ENCODE data around the gene SFMBT1. TPM values are rescaled to one million over a fixed set of nuclear protein-coding genes. Genes with fewer than 3 reads are reported as not detected.
A peak's percentile ranks its signal among the peaks of the same experiment; 100 is the strongest.

The SFMBT1 gene
- total RNA-seq, 1 experiment from 2014 or later = 14.8 TPM

- Histone ChIP-seq H3K9ac (ENCODE audit: low read length) (no peak overlapping the region), H3K27ac (ENCODE audit: low read depth, low read length) (no peak overlapping the region), H4K20me1 (ENCODE audit: insufficient read depth) (no peaks in the 10 kb centered on the region), H3K4me2 (ENCODE audit: low read length) (no peak overlapping the region), H3K9me3 (ENCODE audit: control insufficient read depth in 1 of 2, insufficient read depth in 1 of 2, low read depth in 1 of 2, low read length in 2 of 2) (no peaks in the 10 kb centered on the region), H3K36me3 (ENCODE audit: control insufficient read depth in 1 of 2, insufficient read depth in 2 of 2, low read length in 2 of 2) (peaks cover 0 to 3% of the 10 kb centered on the region in 2 experiments; a peak in 1 of 4 replicates), H3K27me3 (ENCODE audit: insufficient read depth, low read length) (no peaks in the 10 kb centered on the region), H2AFZ (ENCODE audit: low read depth, low read length, poor library complexity, severe bottlenecking) (no peak overlapping the region), H3K79me2 (ENCODE audit: insufficient read depth, low read length) (no peaks in the 10 kb centered on the region), H3K4me1 (ENCODE audit: control insufficient read depth in 1 of 2, insufficient read depth in 2 of 2, low read length in 2 of 2) (peaks cover 0 to 13% of the 10 kb centered on the region in 2 experiments; a peak in 2 of 4 replicates), H3K4me3 (replicated peaks in 1 of 2; ENCODE audit: low read depth in 1 of 2, low read length in 2 of 2) (no peak overlapping the region), H3K9me2 (ENCODE audit: insufficient read depth) (no peaks in the 10 kb centered on the region)
- DNase-seq (ENCODE audit: low read depth, low spot score) (no peak), ATAC-seq (no peak)
- ChIA-PET RAD21 (ENCODE audit: low non-redundant PET in 1 of 2, low total read pairs in 2 of 2, uncharacterized antibody in 2 of 2, unreplicated experiment in 2 of 2) (no interaction called here), POLR2A (no interaction called here), CTCF (no interaction called here)
- intact Hi-C loops (cut with micrococcal nuclease) = no loop called here
- no TSS peak for BruUV-seq (replicated peaks)
- TF ChIP-seq POLR2AphosphoS5 (IDR thresholded peaks at IDR 0.05; ENCODE audit: low read depth, low read length) (no peak), YY1 (IDR thresholded peaks at IDR 0.05; ENCODE audit: extremely low read depth, insufficient replicate concordance, low read depth, low read length) (no peak), ZBTB33 (IDR thresholded peaks at IDR 0.05; ENCODE audit: extremely low read depth, insufficient replicate concordance, low read length) (no peak)
These were observed 39.6 kb upstream of the SFMBT1 start for GRCh38 chr3:53085476-53085875.

- no peak overlapping the region for H3K9ac ChIP-seq (ENCODE audit: low read length)
- H2AFZ ChIP-seq (ENCODE audit: low read depth, low read length, poor library complexity, severe bottlenecking) = no peak overlapping the region
- no peaks in the 10 kb centered on the region for H3K36me3 ChIP-seq (ENCODE audit: control insufficient read depth in 1 of 2, insufficient read depth in 2 of 2, low read length in 2 of 2)
- ChIA-PET POLR2A (no interaction called here), CTCF (no interaction called here), RAD21 (ENCODE audit: low non-redundant PET in 1 of 2, low total read pairs in 2 of 2, uncharacterized antibody in 2 of 2, unreplicated experiment in 2 of 2) (no interaction called here)
- no TSS peak for BruUV-seq (replicated peaks)
- no peaks in the 10 kb centered on the region for H3K9me3 ChIP-seq (ENCODE audit: control insufficient read depth in 1 of 2, insufficient read depth in 1 of 2, low read depth in 1 of 2, low read length in 2 of 2)
- H3K27me3 ChIP-seq (ENCODE audit: insufficient read depth, low read length) = no peaks in the 10 kb centered on the region
- H3K4me1 ChIP-seq (ENCODE audit: control insufficient read depth in 1 of 2, insufficient read depth in 2 of 2, low read length in 2 of 2) = peaks cover 0 to 13% of the 10 kb centered on the region in 2 experiments; a peak in 2 of 4 replicates
- H3K4me3 ChIP-seq (replicated peaks in 1 of 2; ENCODE audit: low read depth in 1 of 2, low read length in 2 of 2) = no peak overlapping the region
- intact Hi-C loops (cut with micrococcal nuclease) = no loop called here
- no peaks in the 10 kb centered on the region for H3K9me2 ChIP-seq (ENCODE audit: insufficient read depth)
- no peak overlapping the region for H3K27ac ChIP-seq (ENCODE audit: low read depth, low read length)
- TF ChIP-seq EGR1 (IDR thresholded peaks at IDR 0.05; ENCODE audit: low read depth) (no peak), SRF (IDR thresholded peaks at IDR 0.05; ENCODE audit: low read depth) (no peak), SIN3A (IDR thresholded peaks at IDR 0.05; ENCODE audit: low read depth) (0 out of 2 replicates have a peak, but pooled peaks have one; percentile 28), ZBTB33 (IDR thresholded peaks at IDR 0.05; ENCODE audit: extremely low read depth, insufficient replicate concordance, low read length) (no peak), POLR2AphosphoS5 (IDR thresholded peaks at IDR 0.05; ENCODE audit: low read depth, low read length) (no peak), ZNF274 (IDR thresholded peaks at IDR 0.05; ENCODE audit: low read depth, low read length) (no peak), MAX (IDR thresholded peaks at IDR 0.05) (0 out of 2 replicates have a peak, but pooled peaks have one; percentile 23), JUND (IDR thresholded peaks at IDR 0.05) (peak; percentile 12; the same call in 1 of the 2 replicates), CEBPB (IDR thresholded peaks at IDR 0.05; ENCODE audit: low read depth) (no peak)
- no peaks in the 10 kb centered on the region for H4K20me1 ChIP-seq (ENCODE audit: insufficient read depth)
- no peak for DNase-seq (ENCODE audit: low read depth, low spot score)
- peak; percentile 58 for ATAC-seq
- no peak overlapping the region for H3K4me2 ChIP-seq (ENCODE audit: low read length)
- H3K79me2 ChIP-seq (ENCODE audit: insufficient read depth, low read length) = no peaks in the 10 kb centered on the region
These were observed 38.6 kb upstream of the SFMBT1 start for GRCh38 chr3:53084310-53085001.
